C4-2B (cell line): ENCODE results near the gene CHTF18.

ENCODE experiments used
- CTCF ChIP-seq: fragments of 450-650 bp; conservative IDR thresholded peaks from 2 replicates; pipeline ENCODE4 v1.5.1; 2017; ENCODE audit warnings: mild to moderate bottlenecking
- ZFX ChIP-seq: fragments of 450-650 bp; IDR thresholded peaks from 2 replicates; pipeline ENCODE4 v1.6.1; 2017

GRCh38 chr16:813204-813915 is 24.9 kb downstream of the CHTF18 start:
- TF ChIP-seq CTCF (peak; percentile 82), ZFX (no peak)
